Measurements from ENCODE around the gene MARCKSL1. TPM values are rescaled to one million over a fixed set of nuclear protein-coding genes. Genes with fewer than 3 reads are reported as not detected.

MARCKSL1 gene
- total RNA-seq (2022) (0.65 and 1.0 TPM in 2 replicates), Bru-seq, nascent RNA (percentile 22 among the genes with signal in this experiment), BruChase-seq, experiment 1, labeled RNA remaining after a 6-hour chase (percentile 42 among the genes with signal in this experiment), BruChase-seq, experiment 2, labeled RNA remaining after a 2-hour chase (percentile 36 among the genes with signal in this experiment)
- long read RNA-seq, partial matches to known transcripts: 0 of 4 reads
- long read RNA-seq, other reads (novel, unspliced or antisense): 0 of 4 reads

- H3K36me3 Mint-ChIP-seq (ENCODE audit: insufficient read depth, unreplicated experiment): peaks cover 7% of the 10 kb centered on the region
- H3K9me3 Mint-ChIP-seq (ENCODE audit: unreplicated experiment): no peaks in the 10 kb centered on the region
- DNase-seq (ENCODE audit: unreplicated experiment): no peak
- H3K27ac Mint-ChIP-seq (ENCODE audit: low read depth, unreplicated experiment): no peak within 1 kb of the TSS
- BruUV-seq (replicated peaks): no TSS peak
- intact Hi-C loops (cut with micrococcal nuclease): no loop called here
- H3K4me1 Mint-ChIP-seq (ENCODE audit: insufficient read depth, unreplicated experiment): no peaks in the 10 kb centered on the region
- POLR2A ChIA-PET: no interaction called here
- peak within 1 kb of the TSS; percentile 30 for H3K4me3 Mint-ChIP-seq (ENCODE audit: unreplicated experiment)
- no peaks in the 10 kb centered on the region for H3K27me3 Mint-ChIP-seq (ENCODE audit: insufficient read depth, unreplicated experiment)
- no peak for TF ChIP-seq CTCF (IDR thresholded peaks at IDR 0.05; ENCODE audit: unreplicated experiment)
- CTCF ChIA-PET: interaction anchor here (0.6 to 1.9 kb wide), 3 partner anchors 38 to 120 kb away, joined by 3 to 5 read pairs (median 4); no protein-coding TSS in a partner anchor
Measured at GRCh38 chr1:32335790-32336590, at the start of gene MARCKSL1. Gene MARCKSL1 (minus strand): TSS chr1:32336233. CDS start chr1:32336033, 200 bp downstream.

- no TSS peak for BruUV-seq (replicated peaks)
- H3K36me3 Mint-ChIP-seq (ENCODE audit: insufficient read depth, unreplicated experiment): peaks cover 92% of the 10 kb centered on the region
Measured at GRCh38 chr1:32380057-32380456, 44.0 kb upstream of the MARCKSL1 start.

GRCh38 chr1:32377541-32378220 is 41.6 kb upstream of the MARCKSL1 start:
- intact Hi-C loops (cut with micrococcal nuclease): no loop called here
- ChIA-PET CTCF (no interaction called here), POLR2A (interaction anchor here (1.1 to 2.9 kb wide), 2 partner anchors 10 to 16 kb away, joined by 3 to 10 read pairs; partner anchors contain the start of gene BSDC1)
- DNase-seq (ENCODE audit: unreplicated experiment): no peak
- no peaks in the 10 kb centered on the region for H3K27me3 Mint-ChIP-seq (ENCODE audit: insufficient read depth, unreplicated experiment)
- H3K9me3 Mint-ChIP-seq (ENCODE audit: unreplicated experiment): no peaks in the 10 kb centered on the region
- no peak overlapping the region for H3K27ac Mint-ChIP-seq (ENCODE audit: low read depth, unreplicated experiment)
- H3K36me3 Mint-ChIP-seq (ENCODE audit: insufficient read depth, unreplicated experiment): peaks cover 93% of the 10 kb centered on the region
- BruUV-seq (replicated peaks): no TSS peak
- no peak overlapping the region for H3K4me3 Mint-ChIP-seq (ENCODE audit: unreplicated experiment)
- H3K4me1 Mint-ChIP-seq (ENCODE audit: insufficient read depth, unreplicated experiment): no peaks in the 10 kb centered on the region
- no peak for TF ChIP-seq CTCF (IDR thresholded peaks at IDR 0.05; ENCODE audit: unreplicated experiment)

More at GRCh38 chr1:32380057-32380456, 44.0 kb upstream of the MARCKSL1 start:
- DNase-seq (ENCODE audit: unreplicated experiment): no peak
- Mint-ChIP-seq H3K27me3 (ENCODE audit: insufficient read depth, unreplicated experiment) (no peaks in the 10 kb centered on the region), H3K9me3 (ENCODE audit: unreplicated experiment) (no peaks in the 10 kb centered on the region), H3K4me1 (ENCODE audit: insufficient read depth, unreplicated experiment) (no peaks in the 10 kb centered on the region), H3K4me3 (ENCODE audit: unreplicated experiment) (no peak overlapping the region), H3K27ac (ENCODE audit: low read depth, unreplicated experiment) (no peak overlapping the region)
- TF ChIP-seq CTCF (IDR thresholded peaks at IDR 0.05; ENCODE audit: unreplicated experiment): no peak
- CTCF ChIA-PET: interaction anchor here (0.7 kb wide), 1 partner anchor 13 kb away, joined by 3 read pairs; no protein-coding TSS in a partner anchor
- intact Hi-C loops (cut with micrococcal nuclease): no loop called here
- POLR2A ChIA-PET: interaction anchor here (1.5 kb wide), 1 partner anchor 15 kb away, joined by 6 read pairs; the partner anchor contains the start of gene BSDC1
